Left kidney (tissue), 2 donors: Measurements from ENCODE around the gene LRP2. TPM values are rescaled to one million over a fixed set of nuclear protein-coding genes. Genes with fewer than 3 reads are reported as not detected.

Experiments used
- DNase-seq: peaks from one replicate; pipeline ENCODE4 v3.0.0-alpha.2; 2013
- polyA plus RNA-seq: library from polyadenylated mRNA; unstranded; fragments of 120-200 nt; gene quantifications from one replicate; pipeline ENCODE4 v1.2.1, GENCODE V29; 2013; ENCODE audit not compliant: insufficient read length

Gene LRP2
- polyA plus RNA-seq, 1 donor: 223 TPM

GRCh38 chr2:169119851-169120250 lies 242.5 kb downstream of the LRP2 start:
- DNase-seq: no peak

- no peak for DNase-seq
Measured at GRCh38 chr2:169119123-169119760, 243.1 kb downstream of the LRP2 start.

DNA sequence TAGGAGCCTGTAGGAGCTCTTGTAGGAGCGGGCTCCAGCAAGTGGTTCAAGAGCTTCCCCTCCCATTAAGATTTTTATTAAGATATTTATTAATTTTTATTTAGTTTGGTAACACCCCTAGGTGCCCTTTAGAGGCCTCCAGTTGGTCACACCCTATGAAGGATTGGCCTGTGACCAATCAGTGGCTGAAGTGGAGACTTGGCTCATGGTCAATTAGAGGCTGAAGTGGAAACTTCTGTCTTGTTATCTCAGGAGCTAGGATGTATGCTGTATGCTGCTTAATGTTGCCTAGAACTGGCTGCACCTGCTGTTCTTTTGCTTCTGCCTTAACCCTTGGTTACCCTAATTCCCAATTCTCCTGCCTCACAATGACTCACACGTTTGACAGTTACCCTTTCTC lies 244.3 kb downstream of the LRP2 start:
- DNase-seq: no peak

- no peak for DNase-seq
Measured at GRCh38 chr2:169116993-169117392, 245.3 kb downstream of the LRP2 start.

DNA sequence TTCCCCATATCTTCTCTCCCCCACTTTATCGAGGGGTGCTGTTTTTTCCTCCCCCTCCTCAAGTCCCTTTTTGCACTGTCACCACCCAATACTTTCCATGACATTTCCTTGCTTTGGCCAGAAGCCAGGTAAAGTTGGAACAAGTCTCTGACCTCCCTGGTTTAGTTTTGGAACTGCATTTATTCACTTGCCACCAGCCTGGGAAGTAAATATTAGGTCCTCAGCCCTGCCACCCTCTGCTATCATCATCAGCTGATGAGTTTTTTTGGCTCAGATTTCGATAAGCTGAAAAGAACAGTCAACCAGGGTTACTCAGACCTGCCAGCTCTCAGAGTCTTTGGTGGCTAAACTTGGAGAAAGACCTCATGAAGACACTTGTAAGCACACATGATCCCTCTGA lies 246.0 kb downstream of the LRP2 start:
- no peak for DNase-seq

GRCh38 chr2:169114056-169114455 lies 248.3 kb downstream of the LRP2 start:
- DNase-seq: no peak

DNA sequence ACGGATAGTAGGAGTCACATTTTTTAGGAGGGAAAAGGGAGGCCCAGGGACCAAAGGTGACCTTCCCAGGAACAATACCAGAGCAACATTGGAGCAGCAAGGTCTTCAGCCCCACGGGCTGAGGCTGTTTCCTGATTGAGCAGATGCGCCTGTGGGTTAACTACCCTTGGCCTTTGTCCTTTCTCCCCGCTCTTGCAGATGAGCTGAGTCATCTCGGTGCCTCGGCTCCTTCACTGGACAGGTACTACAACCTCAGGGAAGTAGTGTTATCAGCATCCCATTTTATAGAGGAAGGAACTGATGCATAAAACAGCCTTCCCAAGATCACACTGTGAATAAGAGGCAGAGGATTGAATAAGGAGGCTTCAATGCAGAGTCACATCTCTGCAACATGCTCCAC lies 249.5 kb downstream of the LRP2 start:
- DNase-seq: no peak

DNA sequence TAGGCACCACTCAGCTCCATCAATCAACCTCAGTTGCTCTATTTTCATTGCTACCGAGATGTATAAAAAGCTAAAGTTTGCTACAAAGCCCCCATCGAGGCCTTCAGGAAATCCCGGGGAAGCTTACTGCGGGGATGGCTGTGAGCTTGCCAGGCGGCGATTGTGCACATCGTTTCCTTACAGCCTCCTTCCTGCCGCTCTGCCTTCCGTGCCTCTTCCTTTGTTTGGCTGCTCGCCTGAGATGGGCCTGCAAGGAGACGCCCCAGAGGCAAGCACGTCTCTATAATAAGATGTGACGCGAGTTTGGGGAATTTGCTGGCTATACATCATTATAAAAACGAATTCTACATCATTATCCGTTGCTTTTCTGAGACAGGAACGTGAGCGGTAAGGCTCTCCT lies 251.4 kb downstream of the LRP2 start:
- DNase-seq: no peak

DNA sequence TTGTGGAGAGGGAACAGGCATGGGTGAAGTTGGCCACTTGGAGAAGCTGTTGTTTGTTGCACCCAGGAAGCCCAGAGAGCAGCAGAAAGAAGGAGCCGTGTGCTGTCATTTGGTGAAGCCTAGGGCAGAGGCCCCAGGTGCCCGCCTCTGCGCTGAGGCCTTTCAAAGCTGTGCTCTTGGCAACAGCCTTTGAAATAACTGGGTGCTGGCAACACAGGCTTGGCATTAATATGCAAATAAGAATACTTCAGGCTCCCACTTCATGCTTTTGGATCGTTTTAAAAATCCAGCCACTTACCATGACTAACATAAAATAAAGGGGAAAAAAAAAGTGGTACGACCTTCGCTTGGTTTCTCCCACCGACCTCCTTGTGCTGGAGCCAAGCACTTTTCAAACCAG lies 251.9 kb downstream of the LRP2 start:
- no peak for DNase-seq

DNA sequence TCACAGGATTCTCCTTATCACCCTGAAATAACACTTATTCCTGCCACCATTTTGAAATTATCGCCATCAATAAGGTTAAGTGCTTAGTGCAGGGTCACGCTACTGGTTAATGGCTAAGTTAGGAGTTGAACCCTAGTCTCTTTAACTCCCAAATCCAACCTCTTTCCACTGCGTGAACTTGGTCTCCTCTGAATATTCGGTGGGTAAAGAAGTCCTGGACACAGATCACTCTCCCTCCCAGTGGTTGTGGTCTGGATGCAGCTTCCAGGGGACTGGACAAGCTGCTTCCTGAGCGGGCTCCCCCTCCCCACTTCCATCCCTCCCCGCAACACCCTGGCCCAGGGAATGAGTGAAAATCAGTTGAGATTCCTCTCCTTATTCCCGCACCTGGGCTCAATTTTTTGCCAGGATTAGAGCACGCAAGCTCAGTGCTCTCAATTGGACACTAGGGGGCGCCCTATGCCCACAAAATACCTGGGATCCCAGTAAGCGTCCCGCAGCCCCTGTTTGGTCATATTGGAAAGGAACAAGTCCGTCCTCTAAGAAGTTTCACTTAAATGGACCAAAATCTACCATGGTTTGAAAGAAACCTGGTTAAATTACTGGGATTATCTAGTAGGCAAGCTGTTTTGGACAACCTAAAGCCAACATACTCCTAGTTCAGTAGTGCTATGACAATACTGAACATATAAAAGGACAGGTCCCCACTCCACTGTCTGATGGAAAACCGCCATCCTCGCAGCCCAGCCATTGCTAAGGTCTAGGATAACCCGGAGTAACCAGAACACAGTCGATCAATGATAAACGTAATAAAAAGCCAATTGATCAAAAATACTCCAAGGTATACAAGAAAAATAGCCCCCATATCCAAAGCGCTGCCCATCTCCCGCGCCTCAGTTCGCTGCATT lies 252.6 kb downstream of the LRP2 start:
- DNase-seq: peak; percentile 80

- DNase-seq: no peak
Measured at GRCh38 chr2:169108099-169108884, 254.0 kb downstream of the LRP2 start.

- DNase-seq: no peak
Measured at GRCh38 chr2:169107645-169108044, 254.7 kb downstream of the LRP2 start.

- DNase-seq: no peak
Measured at GRCh38 chr2:169106563-169107545, 255.5 kb downstream of the LRP2 start.

GRCh38 chr2:169106134-169106533 lies 256.2 kb downstream of the LRP2 start:
- no peak for DNase-seq

DNA sequence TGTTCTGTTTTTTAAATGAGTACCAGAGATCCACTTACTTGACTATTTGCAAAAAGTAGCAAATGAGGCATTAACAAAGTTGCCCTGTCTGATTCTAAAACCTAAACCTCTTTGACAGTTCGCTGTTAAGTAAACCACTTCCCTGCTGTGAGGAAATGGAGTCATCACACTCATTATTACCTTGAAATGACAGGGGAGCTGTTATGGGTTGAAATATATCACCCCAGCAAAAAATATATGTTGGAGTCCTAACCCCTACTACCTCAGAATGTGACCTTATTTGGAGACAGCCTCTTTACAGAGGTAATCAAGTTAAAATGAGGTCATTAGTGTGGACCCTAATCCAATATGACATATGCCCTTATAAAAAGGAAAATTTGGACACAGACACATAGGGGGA lies 256.9 kb downstream of the LRP2 start:
- no peak for DNase-seq

GRCh38 chr2:169104848-169105247 lies 257.5 kb downstream of the LRP2 start:
- DNase-seq: no peak

GRCh38 chr2:169095621-169096105 lies 266.7 kb downstream of the LRP2 start:
- DNase-seq: no peak

DNA sequence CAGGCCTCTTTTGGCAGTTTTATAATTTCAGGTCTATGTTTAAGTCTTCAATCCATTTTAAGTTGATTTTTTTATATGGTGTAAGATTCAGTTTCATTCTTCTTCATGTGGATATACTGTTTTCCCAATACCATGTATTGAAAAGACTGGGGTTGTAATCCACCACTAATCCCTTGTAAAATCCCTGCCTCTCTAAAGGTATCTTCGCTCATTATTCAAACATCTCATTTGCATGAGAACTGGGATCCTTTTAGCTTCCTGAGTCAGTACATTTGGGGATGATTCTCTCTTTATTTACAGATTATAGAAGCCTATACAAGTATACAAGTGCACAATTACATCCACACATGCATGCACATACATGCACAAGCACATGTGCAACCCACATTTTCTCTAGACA lies 267.7 kb downstream of the LRP2 start:
- no peak for DNase-seq

GRCh38 chr2:169093535-169093934 lies 268.8 kb downstream of the LRP2 start:
- DNase-seq: no peak

- DNase-seq: no peak
Measured at GRCh38 chr2:169091761-169092519, 270.4 kb downstream of the LRP2 start.

GRCh38 chr2:169091256-169091655 lies 271.1 kb downstream of the LRP2 start:
- no peak for DNase-seq
